HL-60/S4 treated with retinoic acid at 250 ng/mL for 4 days and 3 days (cell line): ENCODE results near the gene RAPGEF5.

ENCODE experiments used
- in situ Hi-C: fragments of 300-500 bp; cut with MboI; formaldehyde crosslinking; loops from 2 replicates; pipeline ENCODE4 v1.7.0; 2022; ENCODE audit warnings: low sequenced_read_pairs

The RAPGEF5 gene

GRCh38 chr7:22129166-22129565 is 227.8 kb downstream of the RAPGEF5 start:
- in situ Hi-C loops: no loop called here

GRCh38 chr7:22128528-22128920 is 228.4 kb downstream of the RAPGEF5 start:
- in situ Hi-C loops: no loop called here

GRCh38 chr7:22127835-22128527 is 229.0 kb downstream of the RAPGEF5 start:
- in situ Hi-C loops: no loop called here

GRCh38 chr7:22125436-22125835 is 231.5 kb downstream of the RAPGEF5 start:
- in situ Hi-C loops: no loop called here

- in situ Hi-C loops: no loop called here
Measured at GRCh38 chr7:22124941-22125340, 232.0 kb downstream of the RAPGEF5 start.

- in situ Hi-C loops: no loop called here
Measured at GRCh38 chr7:22123139-22123538, 233.8 kb downstream of the RAPGEF5 start.

GRCh38 chr7:22121702-22122474 is 235.1 kb downstream of the RAPGEF5 start:
- in situ Hi-C loops: no loop called here

- in situ Hi-C loops: no loop called here
Measured at GRCh38 chr7:22120391-22121053, 236.4 kb downstream of the RAPGEF5 start.

GRCh38 chr7:22117222-22117621 is 239.7 kb downstream of the RAPGEF5 start:
- in situ Hi-C loops: no loop called here

GRCh38 chr7:22116451-22117030 is 240.4 kb downstream of the RAPGEF5 start:
- in situ Hi-C loops: no loop called here

- in situ Hi-C loops: no loop called here
Measured at GRCh38 chr7:22115689-22116088, 241.3 kb downstream of the RAPGEF5 start.

- in situ Hi-C loops: no loop called here
Measured at GRCh38 chr7:22114440-22114981, 242.4 kb downstream of the RAPGEF5 start.

GRCh38 chr7:22113041-22113440 is 243.9 kb downstream of the RAPGEF5 start:
- in situ Hi-C loops: no loop called here

- in situ Hi-C loops: no loop called here
Measured at GRCh38 chr7:22111661-22112060, 245.3 kb downstream of the RAPGEF5 start.

GRCh38 chr7:22110881-22111280 is 246.1 kb downstream of the RAPGEF5 start:
- in situ Hi-C loops: no loop called here

- in situ Hi-C loops: no loop called here
Measured at GRCh38 chr7:22110227-22110839, 246.6 kb downstream of the RAPGEF5 start.

- in situ Hi-C loops: loop anchor here (10.0 kb wide), 1 partner anchor 375 kb away; no protein-coding TSS in a partner anchor
Measured at GRCh38 chr7:22109761-22110160, 247.2 kb downstream of the RAPGEF5 start.

- in situ Hi-C loops: loop anchor here (10.0 kb wide), 1 partner anchor 377 kb away; no protein-coding TSS in a partner anchor
Measured at GRCh38 chr7:22108151-22108845, 248.7 kb downstream of the RAPGEF5 start.

- in situ Hi-C loops: loop anchor here (10.0 kb wide), 1 partner anchor 379 kb away; no protein-coding TSS in a partner anchor
Measured at GRCh38 chr7:22105550-22105949, 251.4 kb downstream of the RAPGEF5 start.
